GM20000 (cell line): Measurements from ENCODE around the gene KRTAP12-4.
"Not testable (repeated sequence)": the region's sequence is repeated elsewhere in the genome, so short reads cannot be mapped to it uniquely, and the experiment has no call there.

ENCODE experiments used
- DNase-seq: peaks from one replicate; pipeline ENCODE4 v3.0.0; 2012; ENCODE audit warnings: low spot score
- TF ChIP-seq, protein P1 (sequence below): IDR thresholded peaks from 2 replicates; pipeline ENCODE4 v1.5.1; 2012; ENCODE audit warnings: mild to moderate bottlenecking, control low read depth; ENCODE audit errors: extremely low read depth, missing control alignments

KRTAP12-4 gene

DNA sequence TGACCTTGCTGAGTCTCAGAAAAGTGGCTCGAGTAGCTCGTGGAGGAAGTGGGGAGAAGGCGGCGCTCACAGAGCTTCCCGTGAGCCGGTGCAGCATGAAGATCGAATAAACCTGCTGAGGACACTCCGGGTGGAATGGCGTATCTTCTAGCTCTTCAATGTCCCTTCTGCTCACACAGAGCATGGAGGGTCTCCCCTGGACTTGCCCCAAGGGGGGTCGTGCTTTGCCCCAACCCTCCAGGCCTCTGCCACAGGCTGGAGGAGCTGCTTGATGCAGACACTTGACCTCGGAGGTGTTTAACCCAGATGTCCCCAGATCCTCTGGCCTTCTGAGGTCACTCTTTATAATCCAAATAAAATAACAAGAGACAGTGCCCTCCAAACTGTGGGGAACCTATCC lies 40.3 kb upstream of the KRTAP12-4 start:
- TF ChIP-seq, protein P1, sequence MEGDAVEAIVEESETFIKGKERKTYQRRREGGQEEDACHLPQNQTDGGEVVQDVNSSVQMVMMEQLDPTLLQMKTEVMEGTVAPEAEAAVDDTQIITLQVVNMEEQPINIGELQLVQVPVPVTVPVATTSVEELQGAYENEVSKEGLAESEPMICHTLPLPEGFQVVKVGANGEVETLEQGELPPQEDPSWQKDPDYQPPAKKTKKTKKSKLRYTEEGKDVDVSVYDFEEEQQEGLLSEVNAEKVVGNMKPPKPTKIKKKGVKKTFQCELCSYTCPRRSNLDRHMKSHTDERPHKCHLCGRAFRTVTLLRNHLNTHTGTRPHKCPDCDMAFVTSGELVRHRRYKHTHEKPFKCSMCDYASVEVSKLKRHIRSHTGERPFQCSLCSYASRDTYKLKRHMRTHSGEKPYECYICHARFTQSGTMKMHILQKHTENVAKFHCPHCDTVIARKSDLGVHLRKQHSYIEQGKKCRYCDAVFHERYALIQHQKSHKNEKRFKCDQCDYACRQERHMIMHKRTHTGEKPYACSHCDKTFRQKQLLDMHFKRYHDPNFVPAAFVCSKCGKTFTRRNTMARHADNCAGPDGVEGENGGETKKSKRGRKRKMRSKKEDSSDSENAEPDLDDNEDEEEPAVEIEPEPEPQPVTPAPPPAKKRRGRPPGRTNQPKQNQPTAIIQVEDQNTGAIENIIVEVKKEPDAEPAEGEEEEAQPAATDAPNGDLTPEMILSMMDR: no peak

DNA sequence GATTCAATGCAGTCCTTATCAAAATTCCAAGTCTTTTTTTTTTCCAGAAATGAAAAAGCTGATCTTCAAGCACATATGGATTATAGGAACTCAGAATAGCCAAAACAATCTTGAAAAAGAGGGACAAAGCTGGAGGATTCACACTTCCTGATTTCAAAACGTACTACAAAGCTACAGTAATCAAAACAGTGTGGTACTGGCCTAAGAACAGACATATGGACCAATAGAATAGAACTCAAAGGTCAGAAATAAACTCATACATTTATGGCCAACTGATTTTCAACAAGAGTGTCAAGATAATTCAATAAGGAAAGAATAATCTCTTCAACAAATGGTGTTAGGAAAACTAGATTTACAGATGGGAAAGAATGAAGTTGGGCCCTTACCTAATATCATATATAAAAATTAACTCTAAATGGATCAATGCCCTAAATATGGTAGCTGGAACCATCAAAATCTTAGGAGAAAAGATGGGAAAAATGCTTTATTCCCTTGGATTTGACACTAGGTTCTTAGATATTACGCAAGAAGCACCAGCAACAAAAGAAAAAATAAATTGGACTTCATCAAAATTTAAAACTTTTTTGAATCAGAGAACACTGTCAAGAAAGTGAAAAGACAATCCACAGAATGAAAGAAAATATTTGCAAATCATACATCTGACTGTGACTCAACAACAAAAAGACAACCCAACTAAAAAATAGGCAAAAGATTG lies 38.5 kb upstream of the KRTAP12-4 start:
- TF ChIP-seq, protein P1: no peak
- DNase-seq: no peak

More for the DNA sequence above, 40.3 kb upstream of the KRTAP12-4 start:
- DNase-seq: no peak

DNA sequence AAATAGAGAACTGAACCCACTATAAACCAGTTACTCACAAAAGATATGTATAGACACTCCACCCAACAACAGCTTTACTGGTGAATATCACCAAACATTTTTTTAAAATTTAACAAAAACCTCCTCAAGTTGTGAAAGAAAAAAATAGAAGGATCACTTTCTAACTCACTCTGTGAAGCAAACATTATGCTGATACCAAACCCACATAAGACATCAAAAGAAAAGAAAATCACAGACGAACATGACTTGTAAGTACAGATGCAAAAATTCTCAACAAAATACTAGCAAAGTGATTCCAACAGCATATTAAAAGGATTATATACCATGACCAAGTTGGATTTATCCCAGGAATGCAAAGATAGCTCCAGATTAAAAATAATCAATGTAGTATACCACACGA lies 37.2 kb upstream of the KRTAP12-4 start:
- TF ChIP-seq, protein P1: no peak
- DNase-seq: no peak

DNA sequence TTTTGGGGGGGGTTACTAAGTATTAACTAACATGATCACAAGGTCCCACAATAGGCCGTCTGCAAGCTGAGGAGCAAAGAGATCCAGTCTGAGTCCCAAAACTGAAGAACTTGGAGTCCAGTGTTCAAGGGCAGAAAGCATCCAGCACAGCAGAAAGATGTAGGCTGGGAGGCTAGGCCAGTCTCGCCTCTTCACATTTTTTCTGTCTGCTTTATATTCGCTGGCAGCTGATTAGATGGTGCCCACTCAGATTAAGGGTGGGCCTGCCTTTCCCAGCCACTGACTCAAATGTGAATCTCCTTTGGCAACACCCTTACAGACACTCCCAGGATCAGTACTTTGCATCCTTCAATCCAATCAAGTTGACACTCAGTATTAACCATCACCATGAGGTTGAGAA lies 35.3 kb upstream of the KRTAP12-4 start:
- DNase-seq: not testable (repeated sequence)

DNA sequence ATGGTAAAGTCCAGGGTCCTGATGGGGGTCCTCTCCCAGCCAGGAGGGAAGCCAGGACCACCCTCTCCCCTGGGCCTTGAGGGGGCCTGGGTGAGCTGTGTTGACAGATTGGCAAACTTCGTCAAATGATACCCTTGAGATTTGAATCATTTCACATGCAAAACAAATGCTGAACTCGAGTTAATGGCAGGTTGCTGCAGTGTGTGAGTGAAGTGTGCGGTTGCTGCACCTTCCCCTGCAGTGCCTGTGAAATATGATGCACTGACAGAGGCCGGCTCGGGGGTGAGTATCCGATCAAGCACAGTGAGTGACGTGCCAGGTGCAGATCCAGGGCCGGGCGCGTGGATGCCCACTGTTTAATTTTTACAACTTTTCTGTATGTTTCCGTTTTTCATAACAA lies 33.2 kb upstream of the KRTAP12-4 start:
- TF ChIP-seq, protein P1: no peak
- DNase-seq: no peak

DNA sequence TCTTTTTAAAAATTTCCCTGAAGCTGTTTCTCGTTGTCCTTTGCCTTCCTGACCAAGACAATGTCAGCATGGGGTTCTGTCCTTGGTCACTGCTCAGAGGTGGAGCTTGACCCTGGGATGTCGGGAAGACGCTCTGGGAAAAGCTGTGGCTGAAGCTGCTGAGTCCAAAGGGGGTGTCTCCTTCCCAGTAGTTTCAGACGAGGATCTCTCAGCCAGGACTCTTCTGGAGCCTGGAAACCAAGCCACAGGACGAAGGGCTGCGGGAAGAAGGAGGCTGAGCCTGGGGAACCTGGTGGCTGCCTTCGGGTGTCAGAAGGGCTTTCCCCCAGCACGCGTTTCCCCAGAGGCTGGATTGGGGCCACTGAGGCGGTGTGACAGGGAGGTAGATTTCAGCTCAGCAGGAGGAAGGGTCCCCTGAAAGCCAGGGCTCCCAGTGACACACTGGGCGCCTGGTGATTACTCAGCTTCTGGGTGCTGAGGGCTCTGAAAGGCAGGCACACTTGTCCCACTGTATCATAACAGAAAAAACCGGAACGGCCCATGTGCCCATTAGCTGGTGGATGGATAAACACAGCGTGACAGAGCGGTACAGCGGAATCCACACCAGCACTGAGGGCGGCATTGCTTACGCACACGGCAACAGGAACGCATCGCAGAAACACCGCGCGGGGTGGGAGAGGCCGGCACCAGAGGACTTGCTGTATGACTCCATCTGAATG lies 32.5 kb upstream of the KRTAP12-4 start:
- DNase-seq: no peak
- TF ChIP-seq, protein P1: no peak

DNA sequence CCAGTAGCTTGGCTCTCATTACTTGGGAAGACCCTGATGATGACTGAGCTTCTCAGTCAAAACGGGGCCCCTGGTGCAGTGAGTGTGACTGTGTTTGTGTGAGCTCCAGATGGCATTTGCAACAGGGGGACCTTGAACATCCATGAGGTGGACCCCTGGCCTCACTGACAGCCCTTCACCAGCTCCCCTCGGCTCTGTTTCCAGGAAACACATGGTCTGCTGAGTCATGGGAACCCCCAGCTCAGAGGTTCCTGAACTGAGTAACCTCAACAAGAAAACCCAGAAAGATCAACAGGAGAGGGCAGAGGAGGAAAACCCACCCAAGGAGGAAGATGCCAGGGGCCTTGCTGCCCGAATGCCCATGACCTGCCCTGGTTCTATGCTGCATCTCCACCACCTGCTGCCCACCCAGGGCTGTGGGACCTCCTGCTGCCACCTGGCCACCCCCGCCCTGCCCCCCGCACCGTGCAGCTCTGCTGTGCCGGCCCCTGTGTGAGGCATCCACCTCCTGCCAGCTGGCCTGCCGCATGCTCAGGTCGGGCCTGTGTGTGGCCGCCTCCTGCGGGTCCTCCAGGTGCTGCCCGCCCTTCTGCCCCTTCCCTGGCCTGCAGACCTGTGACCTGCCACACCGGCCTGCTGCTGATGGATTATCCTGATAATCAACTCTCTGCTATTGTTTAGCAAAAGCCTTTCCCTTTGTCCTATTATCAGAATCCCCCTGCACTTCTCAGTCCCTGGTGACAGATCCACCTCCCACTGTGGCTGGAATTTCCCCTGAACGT lies 31.7 kb upstream of the KRTAP12-4 start:
- TF ChIP-seq, protein P1: no peak
- no peak for DNase-seq

DNA sequence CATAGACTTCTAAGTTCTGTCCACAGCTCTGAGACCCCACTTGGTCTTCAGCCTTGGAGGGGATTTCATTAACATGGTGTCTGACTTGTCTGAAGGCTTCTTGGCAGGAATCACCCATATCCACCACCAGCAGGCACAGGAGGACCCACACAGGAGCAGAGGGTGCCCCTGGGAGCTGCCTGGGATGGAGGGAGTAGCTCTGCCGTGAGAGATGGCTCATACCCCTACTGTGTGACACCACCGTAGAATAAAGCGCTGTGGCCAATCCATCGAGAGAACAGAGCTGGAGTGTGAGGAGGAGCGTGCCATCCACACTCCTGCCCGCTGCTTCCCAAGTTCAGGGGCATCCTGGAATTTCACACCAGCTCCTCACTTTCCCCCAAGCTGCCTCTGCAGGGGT lies 30.6 kb upstream of the KRTAP12-4 start:
- not testable (repeated sequence) for DNase-seq
